Transverse colon (tissue), 3 donors: ENCODE measurements around the gene CELSR1.

Source experiments
- POLR2A ChIP-seq: fragments of 450-650 bp; IDR thresholded peaks from one replicate; pipeline ENCODE4 v1.6.1; 2016; ENCODE audit warnings: antibody characterized with exemption, mild to moderate bottlenecking, moderate library complexity
- TF ChIP-seq, protein P1 (sequence below), 5 experiments: fragments of 200-600 bp in 3 of 5; fragments of 450-650 bp in 2 of 5; sonication (generic) in 3 of 5; IDR thresholded peaks; 1 replicate in 2 of 5; 2 replicates in 3 of 5; pipeline ENCODE4 v1.5.1; 2016 to 2017; ENCODE audit warnings: antibody characterized with exemption in 5 of 5, inconsistent platforms in 3 of 5, mild to moderate bottlenecking in 2 of 5, moderate library complexity in 1 of 5

DNA sequence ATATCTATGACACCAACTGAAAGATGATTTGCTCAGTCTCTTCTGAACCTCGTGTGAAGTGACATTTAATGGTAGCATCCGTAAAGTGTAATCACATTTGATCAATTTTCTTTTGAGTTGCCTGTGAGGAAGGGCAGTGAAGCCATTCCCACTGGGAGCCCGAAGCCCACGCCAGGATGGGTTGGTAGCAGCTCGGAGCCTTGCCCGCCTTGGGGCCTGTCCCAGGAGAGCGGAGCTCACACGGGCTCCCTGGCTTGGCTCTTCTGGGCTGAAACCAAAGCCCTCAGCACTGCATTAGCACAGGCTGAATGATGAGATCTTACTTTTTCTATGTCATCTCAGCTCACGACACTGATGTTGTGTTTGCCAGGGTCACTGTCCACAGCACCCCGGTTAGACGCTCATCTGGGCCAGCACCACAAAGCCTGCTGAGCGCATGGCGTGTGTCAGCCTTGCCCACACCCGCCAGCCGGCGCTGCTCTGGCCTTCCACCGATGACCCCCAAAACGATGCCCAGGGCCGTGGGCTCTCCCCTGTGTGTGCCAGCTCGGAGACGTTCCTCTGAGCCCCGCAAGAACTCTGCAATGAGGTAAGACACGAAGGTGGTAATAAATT lies 211.2 kb downstream of the CELSR1 start:
- TF ChIP-seq POLR2A: no peak
- TF ChIP-seq, protein P1, sequence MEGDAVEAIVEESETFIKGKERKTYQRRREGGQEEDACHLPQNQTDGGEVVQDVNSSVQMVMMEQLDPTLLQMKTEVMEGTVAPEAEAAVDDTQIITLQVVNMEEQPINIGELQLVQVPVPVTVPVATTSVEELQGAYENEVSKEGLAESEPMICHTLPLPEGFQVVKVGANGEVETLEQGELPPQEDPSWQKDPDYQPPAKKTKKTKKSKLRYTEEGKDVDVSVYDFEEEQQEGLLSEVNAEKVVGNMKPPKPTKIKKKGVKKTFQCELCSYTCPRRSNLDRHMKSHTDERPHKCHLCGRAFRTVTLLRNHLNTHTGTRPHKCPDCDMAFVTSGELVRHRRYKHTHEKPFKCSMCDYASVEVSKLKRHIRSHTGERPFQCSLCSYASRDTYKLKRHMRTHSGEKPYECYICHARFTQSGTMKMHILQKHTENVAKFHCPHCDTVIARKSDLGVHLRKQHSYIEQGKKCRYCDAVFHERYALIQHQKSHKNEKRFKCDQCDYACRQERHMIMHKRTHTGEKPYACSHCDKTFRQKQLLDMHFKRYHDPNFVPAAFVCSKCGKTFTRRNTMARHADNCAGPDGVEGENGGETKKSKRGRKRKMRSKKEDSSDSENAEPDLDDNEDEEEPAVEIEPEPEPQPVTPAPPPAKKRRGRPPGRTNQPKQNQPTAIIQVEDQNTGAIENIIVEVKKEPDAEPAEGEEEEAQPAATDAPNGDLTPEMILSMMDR (IDR thresholded peaks at IDR 0.05): no peak
